NOMO-1 treated with DMSO at 0.1 percent for 48 hours (cell line): ENCODE measurements around the gene ZNF423.

ENCODE experiments used
- DNase-seq: peaks from one replicate; lab custom pipeline; 2025; ENCODE audit not compliant: unreplicated experiment; lab: John Stamatoyannopoulos, UW

ZNF423 gene

GRCh38 chr16:49755716-49756505, 100.0 kb downstream of the ZNF423 start:
- no peak for DNase-seq

DNA sequence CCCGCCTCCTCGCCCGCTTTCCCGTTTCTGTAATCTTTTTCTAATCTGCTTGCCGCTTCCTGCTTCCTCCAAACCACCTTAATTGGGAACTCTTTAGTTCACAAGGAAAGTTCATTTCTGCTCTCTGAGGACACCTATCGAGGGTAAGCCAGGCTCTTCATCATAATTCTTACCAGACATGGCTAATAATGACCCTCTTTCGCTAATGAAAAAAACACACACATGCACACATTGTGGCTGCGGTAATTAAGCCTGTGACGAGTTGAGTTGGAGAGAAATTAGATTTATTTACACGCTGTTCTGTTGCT, 100.6 kb downstream of the ZNF423 start:
- DNase-seq, result peak; percentile 32

DNA sequence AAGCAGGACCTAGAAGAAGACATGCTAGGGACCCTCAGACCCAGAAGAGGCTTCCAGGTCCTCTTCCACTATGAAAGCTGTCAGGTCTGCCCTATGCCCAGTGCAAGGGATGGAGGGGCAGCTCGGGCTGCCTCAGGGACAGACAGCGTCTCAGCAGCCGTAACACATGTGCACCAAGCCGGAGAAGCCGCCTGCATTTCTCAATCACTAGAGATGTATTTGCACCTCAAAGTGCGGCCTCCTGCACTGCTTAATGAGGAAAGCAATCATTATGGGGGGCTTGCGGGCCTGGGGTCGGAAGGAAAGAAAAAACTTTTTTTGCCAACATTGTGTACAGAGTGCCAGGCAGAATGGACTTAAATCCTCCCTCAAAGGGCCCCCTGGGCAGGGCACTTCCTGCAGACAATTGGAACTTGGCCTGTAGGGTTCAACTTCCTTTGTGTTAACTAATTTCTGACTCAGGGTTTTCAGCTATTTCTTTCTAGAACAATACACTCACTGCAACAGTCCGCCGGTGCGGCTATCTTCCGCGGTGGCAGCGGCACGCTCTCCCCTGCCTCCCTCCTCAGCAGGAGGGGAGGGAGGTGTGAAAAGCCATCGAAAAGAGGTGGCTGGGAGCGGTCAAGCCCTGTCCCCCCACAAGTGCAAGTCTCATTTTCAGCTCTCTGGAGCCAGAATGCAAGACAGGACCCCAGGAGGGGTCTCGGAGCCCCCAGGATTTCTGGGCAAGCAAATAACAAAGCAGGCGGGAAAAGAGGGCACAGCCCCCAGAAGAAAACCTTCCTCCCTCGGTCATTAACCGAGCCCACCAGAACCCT, 101.2 kb downstream of the ZNF423 start:
- DNase-seq, result peak; percentile 82

- DNase-seq, result no peak
Measured at GRCh38 chr16:49750341-49751000, 105.4 kb downstream of the ZNF423 start.

DNA sequence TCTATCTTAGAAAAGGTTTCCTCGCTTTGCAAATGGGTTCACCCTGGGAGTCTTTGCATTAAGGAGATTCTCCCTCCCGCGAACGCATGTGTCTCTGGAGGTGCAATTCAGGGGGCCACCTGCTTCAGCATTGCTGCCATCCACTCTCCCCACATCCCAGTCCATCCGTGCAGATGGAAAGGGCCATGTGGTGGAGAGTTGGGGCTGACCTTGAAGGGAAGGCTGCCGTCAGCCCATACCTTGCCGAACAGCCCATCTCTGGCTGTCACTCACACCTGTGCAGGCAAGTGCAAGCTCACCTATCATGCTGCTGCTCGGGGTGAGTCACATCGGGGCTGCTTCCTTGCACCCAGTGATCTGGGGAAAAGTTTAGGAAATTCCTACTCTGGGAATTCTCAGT, 106.1 kb downstream of the ZNF423 start:
- no peak for DNase-seq

DNA sequence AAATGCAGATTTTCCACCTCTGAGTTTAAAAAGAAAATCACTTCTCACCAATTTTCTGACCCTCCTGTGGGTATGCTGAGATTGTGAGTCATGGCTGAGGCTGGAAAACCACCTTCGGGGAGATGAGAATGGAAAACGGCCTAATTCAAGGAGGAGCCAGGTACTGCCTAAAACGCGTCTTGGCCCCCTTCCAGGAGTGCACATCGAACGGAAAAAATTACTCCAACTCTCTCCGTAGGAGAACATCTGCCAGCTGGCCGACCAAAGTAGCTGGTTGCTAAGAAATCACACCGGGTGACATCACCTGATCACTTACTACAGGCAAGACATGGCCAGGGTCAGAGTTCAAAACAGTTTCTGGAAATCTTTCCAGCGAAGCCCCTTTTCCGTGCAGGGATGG, 107.6 kb downstream of the ZNF423 start:
- DNase-seq, result no peak

DNA sequence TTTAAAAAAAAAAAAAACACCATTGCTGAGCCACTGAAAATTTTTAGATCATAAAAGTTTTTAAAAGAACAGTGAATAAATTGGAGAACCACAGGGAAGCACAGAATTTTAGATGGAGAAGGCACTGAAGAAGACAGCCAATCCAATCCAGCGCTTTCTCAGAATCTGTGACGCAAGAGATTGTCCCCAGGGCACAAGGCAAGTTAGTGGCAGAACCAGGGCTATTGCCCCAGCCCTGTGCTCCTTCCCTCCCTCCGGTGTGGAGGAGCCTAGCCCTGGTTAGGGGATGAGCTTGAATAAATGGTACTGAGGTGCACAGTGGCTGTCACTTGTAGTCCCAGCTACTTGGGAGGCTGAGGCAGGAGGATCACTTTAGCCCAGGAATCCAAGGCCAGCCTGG, 108.3 kb downstream of the ZNF423 start:
- DNase-seq, result no peak

GRCh38 chr16:49746545-49746944, 109.4 kb downstream of the ZNF423 start:
- DNase-seq, result no peak

DNA sequence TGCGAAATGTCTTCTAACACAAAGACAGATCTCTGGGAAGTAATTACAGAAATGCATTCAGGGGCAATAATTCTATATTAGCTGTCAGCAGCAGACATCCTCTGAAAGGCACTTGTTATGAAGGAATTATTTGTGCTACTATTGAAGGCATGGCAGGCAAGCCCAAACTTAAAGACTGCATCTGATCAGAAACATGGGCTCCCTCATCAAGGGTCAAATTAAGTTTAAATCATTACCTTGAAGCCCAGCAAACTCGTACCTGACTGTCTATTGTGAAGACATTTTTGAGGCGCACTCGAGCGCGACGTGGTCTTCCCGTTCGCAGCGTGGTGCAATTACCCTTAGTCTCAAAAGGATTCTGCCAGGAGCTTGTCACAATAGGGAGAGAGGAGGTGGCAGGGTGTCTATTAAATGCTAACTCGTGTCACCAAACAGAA, 110.6 kb downstream of the ZNF423 start:
- DNase-seq, result no peak

DNA sequence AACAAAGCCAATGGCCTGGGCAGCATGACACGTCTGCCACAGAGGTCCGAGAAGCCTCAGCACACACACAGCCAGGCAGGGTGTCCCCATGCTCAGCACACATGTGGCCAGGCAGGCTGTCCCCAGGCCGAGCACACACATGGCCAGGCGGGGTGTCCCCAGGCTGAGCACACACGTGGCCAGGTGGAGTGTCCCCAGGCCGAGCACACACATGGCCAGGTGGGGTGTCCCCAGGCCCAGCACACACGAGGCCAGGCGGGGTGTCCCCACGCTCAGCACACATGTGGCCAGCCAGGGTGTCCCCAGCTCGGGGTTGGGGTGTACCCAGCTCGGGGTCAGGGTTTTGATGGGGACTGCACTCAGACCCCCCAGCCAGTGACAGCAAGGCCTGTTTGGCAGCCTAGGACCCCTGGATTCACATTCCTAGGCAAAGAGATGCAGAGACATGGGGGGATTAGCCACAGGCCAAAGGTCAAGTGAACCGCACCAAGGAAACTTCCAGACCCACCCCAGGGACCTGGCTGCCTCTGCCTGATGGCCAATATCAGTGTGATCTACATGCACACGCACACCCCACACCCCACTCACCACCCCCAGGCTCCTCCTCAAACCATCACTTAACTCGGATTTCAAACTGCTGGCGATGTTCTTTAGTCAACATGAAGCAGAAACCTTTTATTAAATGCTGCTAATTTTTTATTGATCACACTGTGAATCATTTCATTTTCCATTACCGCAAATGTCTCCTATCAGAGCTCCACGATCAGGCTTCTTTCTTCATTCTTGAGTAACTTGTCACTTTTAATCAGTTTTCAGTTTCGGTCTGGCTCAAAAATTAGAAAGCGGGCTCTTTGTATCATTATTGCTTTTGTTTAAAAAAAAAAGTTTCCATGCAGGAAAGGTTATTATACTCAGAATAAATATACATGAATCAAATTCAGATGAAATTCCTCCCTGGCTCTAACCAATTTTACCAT, 111.4 kb downstream of the ZNF423 start:
- DNase-seq, result no peak

DNA sequence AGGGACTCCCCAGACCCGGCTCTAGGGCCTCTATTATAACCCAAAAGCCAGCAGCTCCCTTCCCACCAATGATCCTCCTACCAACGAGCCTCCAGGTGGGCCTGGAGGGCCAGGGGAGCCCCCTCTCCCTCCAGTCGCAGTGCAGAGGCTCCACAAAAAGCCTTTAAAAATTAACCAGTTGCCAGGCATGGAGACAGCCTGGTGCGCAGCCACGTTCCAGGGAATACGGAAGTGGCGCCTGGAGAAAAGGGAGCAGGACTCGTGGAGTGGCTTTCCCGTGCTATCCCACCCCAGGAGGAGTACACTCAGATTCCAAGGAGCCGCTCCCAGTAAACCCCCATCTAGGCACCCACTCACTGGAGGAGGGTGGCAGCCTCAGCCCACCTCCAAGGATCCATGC, 112.3 kb downstream of the ZNF423 start:
- DNase-seq, result no peak

- DNase-seq, result no peak
Measured at GRCh38 chr16:49743203-49743464, 112.8 kb downstream of the ZNF423 start.

GRCh38 chr16:49742428-49743202, 113.3 kb downstream of the ZNF423 start:
- no peak for DNase-seq

GRCh38 chr16:49740256-49740655, 115.7 kb downstream of the ZNF423 start:
- DNase-seq, result no peak

GRCh38 chr16:49739381-49739780, 116.5 kb downstream of the ZNF423 start:
- no peak for DNase-seq

- DNase-seq, result no peak
Measured at GRCh38 chr16:49738832-49739231, 117.1 kb downstream of the ZNF423 start.

- DNase-seq, result no peak
Measured at GRCh38 chr16:49738001-49738400, 117.9 kb downstream of the ZNF423 start.

GRCh38 chr16:49737541-49737940, 118.4 kb downstream of the ZNF423 start:
- DNase-seq, result no peak

DNA sequence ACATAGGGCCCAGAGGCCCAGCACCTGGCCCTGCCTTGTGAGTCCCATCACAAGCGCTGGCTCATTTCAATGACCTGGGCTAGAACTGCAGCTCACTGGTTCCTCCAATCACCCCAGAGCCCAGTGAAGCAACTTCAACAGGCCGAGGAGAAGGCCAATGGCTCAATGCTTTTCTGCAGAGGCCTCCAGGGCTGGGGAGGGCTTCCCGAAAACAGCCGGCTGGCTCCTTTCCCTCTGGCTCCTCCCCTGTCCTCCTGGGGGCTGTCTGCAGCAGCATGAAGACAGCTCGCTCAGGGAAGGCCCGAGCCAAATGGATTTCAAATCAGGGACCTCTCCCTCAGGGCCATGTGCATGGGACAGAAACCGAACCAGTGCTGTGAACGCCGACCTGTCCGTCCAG, 121.6 kb downstream of the ZNF423 start:
- no peak for DNase-seq

- DNase-seq, result no peak
Measured at GRCh38 chr16:49733313-49734009, 122.5 kb downstream of the ZNF423 start.
